Fibroblast of the aortic adventitia (primary cell): ENCODE data around the gene CDC14A. TPM values are rescaled to one million over a fixed set of nuclear protein-coding genes. Genes with fewer than 3 reads are reported as not detected.

Experiments used
- DNase-seq: peaks from one replicate; pipeline ENCODE4 v3.0.0-alpha.2; 2010; ENCODE audit warnings: low read depth
- H3K4me3 ChIP-seq: 2 replicates; pipeline ENCODE4 v1.5.1; 2011; ENCODE audit warnings: low read depth, mild to moderate bottlenecking, control low read depth, low read length, moderate library complexity
- CTCF ChIP-seq: IDR thresholded peaks from 2 replicates; pipeline ENCODE4 v1.5.1; 2011; ENCODE audit warnings: mild to moderate bottlenecking, low read length, control low read depth, inconsistent platforms; ENCODE audit not compliant: insufficient read depth
- total RNA-seq: library from RNA; depleted of rRNA; stranded (reverse); fragments of >200 nt; gene quantifications from 2 replicates; pipeline ENCODE4 v1.2.3, GENCODE V29; 2012; ENCODE audit warnings: low replicate concordance

The CDC14A gene
- total RNA-seq, 1 donor, result 5.0 TPM

- TF ChIP-seq CTCF, result no peak
- H3K4me3 ChIP-seq, result no peak overlapping the region
- no peak for DNase-seq
Observed at GRCh38 chr1:100511773-100512172, 159.5 kb downstream of the CDC14A start.

GRCh38 chr1:100512803-100513352 lies 160.6 kb downstream of the CDC14A start:
- no peak for TF ChIP-seq CTCF
- no peak overlapping the region for H3K4me3 ChIP-seq
- no peak for DNase-seq

- no peak overlapping the region for H3K4me3 ChIP-seq
- TF ChIP-seq CTCF, result no peak
- DNase-seq, result no peak
Observed at GRCh38 chr1:100516857-100517256, 164.6 kb downstream of the CDC14A start.

- no peak overlapping the region for H3K4me3 ChIP-seq
- no peak for TF ChIP-seq CTCF
- DNase-seq, result no peak
Observed at GRCh38 chr1:100517515-100517914, 165.2 kb downstream of the CDC14A start.

- TF ChIP-seq CTCF, result no peak
- no peak for DNase-seq
- H3K4me3 ChIP-seq, result no peak overlapping the region
Observed at GRCh38 chr1:100518023-100518422, 165.7 kb downstream of the CDC14A start.

GRCh38 chr1:100523038-100523652 lies 170.8 kb downstream of the CDC14A start:
- no peak for DNase-seq
- H3K4me3 ChIP-seq, result no peak overlapping the region

More at GRCh38 chr1:100523038-100523652, 170.8 kb downstream of the CDC14A start:
- no peak for TF ChIP-seq CTCF
